Fibroblast of villous mesenchyme (primary cell): ENCODE results near the gene GON4L. TPM values are rescaled to one million over a fixed set of nuclear protein-coding genes. Genes with fewer than 3 reads are reported as not detected.
A peak's percentile ranks its signal among the peaks of the same experiment; 100 is the strongest.

ENCODE experiments used
- DNase-seq: peaks from one replicate; pipeline ENCODE4 v3.0.0-alpha.2; 2010; ENCODE audit warnings: low read depth
- H3K4me3 ChIP-seq: 2 replicates; pipeline ENCODE4 v1.5.1; 2011; ENCODE audit warnings: low read depth, mild to moderate bottlenecking, low read length
- CTCF ChIP-seq: IDR thresholded peaks from 2 replicates; pipeline ENCODE4 v1.5.1; 2012; ENCODE audit warnings: low read depth, mild to moderate bottlenecking, low read length; ENCODE audit not compliant: insufficient read depth
- total RNA-seq: library from RNA; depleted of rRNA; stranded (reverse); fragments of >200 nt; gene quantifications from 2 replicates; pipeline ENCODE4 v1.2.3, GENCODE V29; 2012

Gene GON4L
- total RNA-seq, 1 donor, result 42.7 TPM

- no peak for TF ChIP-seq CTCF
- DNase-seq, result peak; percentile 62
- peak overlapping the region; percentile 48 for H3K4me3 ChIP-seq
Measured at GRCh38 chr1:155859881-155860871, 3.2 kb upstream of the GON4L start.

DNA sequence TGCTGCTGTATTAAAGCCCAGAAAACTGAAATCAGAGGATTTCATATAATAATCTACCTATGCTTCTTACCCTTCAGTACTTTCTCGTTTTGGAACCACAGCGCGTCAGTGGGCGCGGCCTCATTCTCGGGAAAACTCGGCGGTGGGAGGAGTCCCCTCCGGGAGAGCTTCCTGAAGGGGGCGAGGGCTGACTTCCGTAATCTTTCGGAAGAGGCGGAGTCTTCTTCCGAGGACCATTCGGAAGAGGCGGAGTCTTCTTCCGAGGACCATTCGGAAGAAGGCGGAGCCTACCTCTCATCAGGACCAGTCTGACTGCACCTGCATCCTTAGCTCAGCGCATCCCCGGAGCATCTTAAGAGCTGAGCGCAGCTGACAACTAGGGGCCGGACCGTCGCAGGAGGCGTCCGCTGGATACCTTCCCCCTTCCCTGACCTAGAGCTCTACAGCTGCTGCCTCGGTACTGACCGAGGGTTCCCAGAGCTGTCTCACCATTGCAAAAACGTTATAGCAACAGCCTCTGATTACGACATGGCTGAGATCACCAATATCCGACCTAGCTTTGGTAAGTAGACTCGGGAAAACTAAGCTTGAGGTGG is 2.3 kb upstream of the GON4L start, which contains the start of gene SYT11:
SYT11 (plus strand) TSS at position 334 of the 596 bp plus-strand sequence; CDS start at position 529, 195 bp downstream.
- TF ChIP-seq CTCF, result no peak
- peak within 1 kb of the TSS; percentile 55 for H3K4me3 ChIP-seq
- peak; percentile 96 for DNase-seq

- H3K4me3 ChIP-seq, result peak overlapping the region; percentile 55
- TF ChIP-seq CTCF, result no peak
- DNase-seq, result peak; percentile 84
Measured at GRCh38 chr1:155858800-155859233, 1.8 kb upstream of the GON4L start.

DNA sequence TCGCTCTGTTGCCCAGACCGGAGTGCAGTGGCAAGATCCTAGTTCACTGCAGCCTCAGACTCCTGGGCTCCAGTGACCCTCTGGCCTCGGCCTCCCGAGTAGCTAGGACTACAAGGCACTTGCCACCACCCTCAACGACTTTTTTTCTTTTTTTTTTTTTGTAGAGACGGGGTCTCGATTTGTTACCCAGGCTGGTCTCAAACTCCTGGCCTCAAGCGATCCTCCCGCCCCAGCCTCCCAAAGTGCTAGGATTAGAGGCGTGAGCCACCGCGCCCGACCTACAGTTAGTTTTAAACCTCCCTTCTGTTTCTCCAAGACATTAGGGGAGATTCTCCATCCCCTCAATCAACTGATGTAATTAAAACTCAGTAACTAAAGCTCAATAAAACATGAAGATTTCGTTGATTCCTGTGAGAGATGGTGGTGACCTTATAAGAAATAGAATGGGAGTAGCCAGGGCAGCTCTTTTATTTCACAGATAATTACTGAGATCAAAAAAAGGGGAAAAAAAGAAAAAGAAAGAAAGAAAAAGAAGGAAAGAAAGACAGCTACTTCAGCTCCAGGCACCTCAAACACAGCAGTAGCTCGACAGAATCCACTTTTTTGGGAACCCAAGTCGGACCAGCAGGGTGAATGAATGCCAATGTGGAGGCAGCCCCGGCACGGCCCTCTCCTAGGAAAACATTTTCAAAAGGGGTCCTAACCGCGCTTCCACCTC is 598 bp downstream of the GON4L start:
- TF ChIP-seq CTCF, result no peak
- H3K4me3 ChIP-seq, result peak overlapping the region; percentile 98
- DNase-seq, result no peak

DNA sequence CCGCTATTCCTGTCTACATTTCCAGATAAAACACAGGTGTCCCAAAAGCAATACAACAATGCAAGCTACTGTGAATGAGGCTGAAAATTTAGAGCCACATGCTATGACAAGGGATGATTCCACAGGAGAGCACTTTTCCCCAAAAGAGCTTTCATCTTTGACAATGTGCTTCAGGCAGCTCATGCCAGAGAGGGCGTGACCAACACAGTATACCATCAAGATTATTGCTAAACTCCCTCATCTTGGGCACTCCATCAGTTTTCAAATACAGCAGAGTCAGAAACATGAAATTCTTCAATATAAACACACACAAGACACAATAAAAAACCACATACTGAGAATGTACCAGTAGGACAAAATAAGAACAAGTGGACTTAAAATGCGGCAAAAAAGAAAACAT is 6.7 kb downstream of the GON4L start:
- no peak for DNase-seq
- no peak for TF ChIP-seq CTCF
- no peak overlapping the region for H3K4me3 ChIP-seq

DNA sequence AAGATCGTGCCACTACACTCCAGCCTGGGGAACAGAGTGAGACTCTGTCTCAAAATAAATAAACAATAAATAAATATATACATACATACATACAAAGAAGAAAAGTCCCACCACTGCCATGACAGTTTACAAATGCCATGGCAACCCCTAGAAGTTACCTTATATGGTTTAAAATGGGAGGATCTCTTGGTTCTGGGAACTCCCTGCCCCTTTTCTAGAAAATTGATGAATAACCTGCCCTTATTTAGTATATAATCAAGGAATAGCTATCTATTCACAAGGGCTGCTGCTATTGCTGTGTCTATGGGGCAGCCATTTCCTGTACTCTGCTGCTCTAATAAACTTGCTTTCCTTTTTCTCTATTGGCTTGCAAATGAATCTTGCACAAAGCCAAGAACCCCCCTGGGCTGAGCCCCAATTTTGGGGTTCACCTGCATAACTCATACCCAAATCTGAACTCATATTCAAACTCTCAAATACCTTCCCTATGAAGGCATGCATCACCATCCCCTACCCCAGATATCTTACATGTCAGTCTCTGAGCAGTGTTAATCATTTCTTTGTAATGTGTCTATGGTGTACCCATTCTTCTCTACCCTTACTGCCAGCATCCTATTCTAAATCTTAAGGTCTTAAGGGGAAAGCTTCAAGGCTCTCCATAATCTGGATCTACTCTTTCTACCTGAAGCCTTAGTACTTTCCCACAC is 9.0 kb downstream of the GON4L start:
- DNase-seq, result no peak
- TF ChIP-seq CTCF, result no peak
- no peak overlapping the region for H3K4me3 ChIP-seq
